ENCODE measurements around the gene VENTX.

- TF ChIP-seq PATZ1 (CRISPR knock-in tag; IDR thresholded peaks at IDR 0.05; ENCODE audit: borderline replicate concordance) (no peak), ESRRG (CRISPR knock-in tag; IDR thresholded peaks at IDR 0.05) (no peak), PPARA (CRISPR knock-in tag; IDR thresholded peaks at IDR 0.05; ENCODE audit: borderline replicate concordance) (no peak), TSHZ2 (CRISPR knock-in tag; IDR thresholded peaks at IDR 0.05) (no peak), ZFP3 (CRISPR knock-in tag; IDR thresholded peaks at IDR 0.05) (no peak), GLIS3 (CRISPR knock-in tag; IDR thresholded peaks at IDR 0.05) (no peak), POU6F1 (CRISPR knock-in tag; IDR thresholded peaks at IDR 0.05; ENCODE audit: borderline replicate concordance, low read depth) (no peak), ZNF565 (CRISPR knock-in tag; conservative IDR thresholded peaks at IDR 0.05; ENCODE audit: low read depth) (no peak), CREB5 (CRISPR knock-in tag; IDR thresholded peaks at IDR 0.05; ENCODE audit: low read depth) (no peak), RARB (CRISPR knock-in tag; IDR thresholded peaks at IDR 0.05) (no peak), ZNF70 (CRISPR knock-in tag; IDR thresholded peaks at IDR 0.05) (no peak), ZFP30 (CRISPR knock-in tag; IDR thresholded peaks at IDR 0.05) (no peak)
Observed at GRCh38 chr10:133270773-133271297, 33.2 kb downstream of the VENTX start.

Data from SK-N-SH treated with all-trans-retinoic acid at 6 μM for 48 hours (cell line).